IMR-90 (cell line): ENCODE measurements around the gene RPS6KA5. TPM values are rescaled to one million over a fixed set of nuclear protein-coding genes. Genes with fewer than 3 reads are reported as not detected.

Source experiments
- ATAC-seq: fragments of 200-7000 bp; cut with Tn5 transposase; 2 replicates; pipeline ENCODE4 v1.9.1; 2020; ENCODE audit warnings: low read depth, mild to moderate bottlenecking, moderate library complexity
- BruUV-seq: library from RNA; stranded (reverse); fragments of 400-500 nt; replicated peaks from 2 replicates; lab custom pipeline; 2021; lab: Mats Ljungman, UMichigan
- CTCF ChIA-PET: fragments of 300-600 bp; formaldehyde crosslinking; extraction: SDS; loops from one replicate; lab custom pipeline; 2021; ENCODE audit warnings: antibody characterized with exemption; lab: Yijun Ruan, JAX
- POLR2A ChIA-PET: fragments of 300-600 bp; sonication (Branson Sonifier 250); formaldehyde crosslinking; loops from one replicate; lab custom pipeline; 2022; ENCODE audit warnings: antibody characterized with exemption; ENCODE audit not compliant: unreplicated experiment; lab: Charles Lee
- DNase-seq: peaks from one replicate; pipeline ENCODE4 v3.0.0; 2013
- H2AFZ ChIP-seq: replicated peaks from 2 replicates; pipeline ENCODE3; 2013; ENCODE audit warnings: low read length, mild to moderate bottlenecking; ENCODE audit not compliant: poor library complexity
- H2AK5ac ChIP-seq: 2 replicates; pipeline ENCODE4 v1.6.1; 2013; ENCODE audit warnings: low read depth, low read length, inconsistent platforms
- H2AK9ac ChIP-seq: replicated peaks from 2 replicates; pipeline ENCODE3; 2013; ENCODE audit warnings: mild to moderate bottlenecking, low read depth, low read length, moderate library complexity; ENCODE audit not compliant: poor library complexity
- H2BK120ac ChIP-seq: 2 replicates; pipeline ENCODE4 v1.6.1; 2013; ENCODE audit warnings: low read depth, low read length, inconsistent platforms
- H2BK15ac ChIP-seq: 3 replicates; pipeline ENCODE4 v1.6.1; 2013; ENCODE audit warnings: low read depth, low read length, inconsistent platforms
- H2BK20ac ChIP-seq: 2 replicates; pipeline ENCODE4 v1.6.1; 2013; ENCODE audit warnings: low read depth, mild to moderate bottlenecking, inconsistent platforms, low read length, moderate library complexity
- H2BK5ac ChIP-seq: 2 replicates; pipeline ENCODE4 v1.6.1; 2013; ENCODE audit warnings: mild to moderate bottlenecking, low read depth, low read length, inconsistent platforms; ENCODE audit not compliant: poor library complexity, severe bottlenecking
- H3K14ac ChIP-seq: replicated peaks from 2 replicates; pipeline ENCODE4 v1.6.1; 2013; ENCODE audit warnings: low read depth, low read length, inconsistent platforms
- H3K18ac ChIP-seq: 2 replicates; pipeline ENCODE4 v1.6.1; 2013; ENCODE audit warnings: low read depth, low read length, control low read depth
- H3K23ac ChIP-seq: 2 replicates; pipeline ENCODE4 v1.6.1; 2013; ENCODE audit warnings: low read depth, low read length, inconsistent platforms
- H3K27ac ChIP-seq: 2 replicates; pipeline ENCODE4 v1.5.1; 2013; ENCODE audit warnings: mild to moderate bottlenecking, control low read depth, low read length; ENCODE audit not compliant: insufficient read depth
- H3K27me3 ChIP-seq: 2 replicates; pipeline ENCODE4 v1.6.1; 2013; ENCODE audit warnings: low read length; ENCODE audit not compliant: control insufficient read depth, insufficient read depth
- H3K36me3 ChIP-seq: 2 replicates; pipeline ENCODE4 v1.6.1; 2013; ENCODE audit warnings: low read length, mixed read lengths; ENCODE audit not compliant: control insufficient read depth, insufficient read depth
- H3K4ac ChIP-seq: 2 replicates; pipeline ENCODE4 v1.6.1; 2013; ENCODE audit warnings: low read depth, low read length, inconsistent platforms
- H3K4me1 ChIP-seq: 2 replicates; pipeline ENCODE4 v1.6.1; 2013; ENCODE audit warnings: low read length, mixed read lengths; ENCODE audit not compliant: control insufficient read depth, insufficient read depth
- H3K4me2 ChIP-seq: 2 replicates; pipeline ENCODE4 v1.6.1; 2013; ENCODE audit warnings: low read depth, mild to moderate bottlenecking, control low read depth, low read length, moderate library complexity
- H3K4me3 ChIP-seq: 2 replicates; pipeline ENCODE4 v1.5.1; 2013; ENCODE audit warnings: low read depth, mild to moderate bottlenecking, control low read depth, low read length, moderate library complexity; ENCODE audit not compliant: insufficient read depth
- H3K56ac ChIP-seq: 2 replicates; pipeline ENCODE4 v1.6.1; 2013; ENCODE audit warnings: low read length, inconsistent platforms; ENCODE audit not compliant: insufficient read depth; ENCODE audit errors: extremely low read depth
- H3K79me1 ChIP-seq, 2 experiments: 2 replicates each; pipeline ENCODE4 v1.6.1; 2013; ENCODE audit warnings: low read length in 2 of 2, inconsistent platforms in 1 of 2, low read depth in 1 of 2
- H3K9ac ChIP-seq: 2 replicates; pipeline ENCODE4 v1.6.1; 2013; ENCODE audit warnings: low read depth, low read length, control low read depth
- H3K9me1 ChIP-seq: 2 replicates; pipeline ENCODE4 v1.6.1; 2013; ENCODE audit warnings: low read length, inconsistent platforms; ENCODE audit not compliant: insufficient read depth
- H3K9me3 ChIP-seq: 2 replicates; pipeline ENCODE4 v1.6.1; 2013; ENCODE audit warnings: low read length; ENCODE audit not compliant: control insufficient read depth, insufficient read depth
- H4K20me1 ChIP-seq: 2 replicates; pipeline ENCODE4 v1.6.1; 2013; ENCODE audit warnings: low read length, inconsistent platforms; ENCODE audit not compliant: insufficient read depth
- H4K5ac ChIP-seq: 2 replicates; pipeline ENCODE4 v1.6.1; 2013; ENCODE audit warnings: mild to moderate bottlenecking, low read depth, low read length, control low read depth
- H4K8ac ChIP-seq, 2 experiments: 2 replicates each; pipeline ENCODE4 v1.6.1; 2013; ENCODE audit warnings: low read depth in 2 of 2, low read length in 2 of 2, control low read depth in 1 of 2, inconsistent platforms in 1 of 2
- H4K91ac ChIP-seq: 2 replicates; pipeline ENCODE4 v1.6.1; 2013; ENCODE audit warnings: low read depth, low read length, inconsistent platforms; ENCODE audit not compliant: insufficient read depth
- BHLHE40 ChIP-seq: fragments of 150-350 bp; IDR thresholded peaks from 2 replicates; pipeline ENCODE4 v1.6.1; 2016; ENCODE audit warnings: mild to moderate bottlenecking, low read depth, low read length
- MAZ ChIP-seq: IDR thresholded peaks from 2 replicates; pipeline ENCODE4 v1.6.1; 2012; ENCODE audit warnings: low read depth, mild to moderate bottlenecking, low read length, improper control_type of control experiment, moderate library complexity, borderline replicate concordance
- WGBS, 2 experiments: methylation state at CpG; one replicate each; pipeline versions ENCODE4 v1.1.5 to v1.1.7; 2013; ENCODE audit warnings: missing lambda C conversion rate in 2 of 2; ENCODE audit not compliant: insufficient read length in 1 of 2; ENCODE audit errors: extremely low coverage in 2 of 2; 5-methylcytosine and 5-hydroxymethylcytosine counted together
- dilution Hi-C: fragments of 300-500 bp; cut with HindIII; formaldehyde crosslinking; loops from one replicate; pipeline ENCODE4 v1.14.3; 2018; ENCODE audit warnings: low sequenced_read_pairs; ENCODE audit not compliant: unreplicated experiment
- in situ Hi-C: fragments of 300-500 bp; cut with MboI; formaldehyde crosslinking; loops from 3 replicates; pipeline ENCODE4 v1.14.3; 2019; ENCODE audit warnings: low sequenced_read_pairs, inconsistent platforms, mixed read lengths
- intact Hi-C: fragments of 100-400 bp; cut with micrococcal nuclease; formaldehyde crosslinking; loops from 2 replicates; pipeline ENCODE4 v1.10.0; 2022
- polyA plus RNA-seq, 3 experiments: library from polyadenylated mRNA; depleted of rRNA; stranded (reverse); fragments of >200 nt; gene quantifications; 2 replicates each; pipeline ENCODE4 v1.2.3, GENCODE V29; 2012; ENCODE audit warnings: low replicate concordance in 1 of 3
- total RNA-seq: library from RNA; depleted of rRNA; stranded (reverse); fragments of >200 nt; gene quantifications from 2 replicates; pipeline ENCODE4 v1.2.3, GENCODE V29; 2012

The RPS6KA5 gene
- total and polyA plus RNA-seq, 2 of the 4 experiments (the other 2 are of a cell fraction) = 0.36 TPM

DNA sequence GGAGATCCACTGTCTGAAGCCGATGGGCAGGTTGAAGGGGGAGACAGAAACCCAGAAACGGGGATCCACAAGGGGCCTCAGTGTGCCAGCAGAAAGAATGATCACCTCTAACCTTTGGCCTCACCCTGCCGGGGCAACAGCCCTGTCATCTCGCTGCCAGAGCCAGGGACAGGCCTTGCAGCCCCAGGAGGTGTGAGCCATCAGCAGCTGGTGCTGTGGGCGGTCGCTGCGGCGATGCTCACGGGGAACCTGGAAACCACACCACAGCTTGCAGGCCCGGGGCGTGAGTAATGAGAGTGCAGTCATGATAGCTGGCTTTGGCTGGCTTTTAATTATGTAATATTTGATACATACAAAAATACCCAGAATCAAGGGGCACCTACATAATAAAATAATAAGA is 239.5 kb downstream of the RPS6KA5 start:
- H4K91ac ChIP-seq = no peak overlapping the region
- 50% methylated on average over 4 of the region's 11 CpGs; no CpG with 5 or more reads in 1 of the 2 experiments for WGBS, 2 experiments
- no peak overlapping the region for H2BK20ac ChIP-seq
- H3K27ac ChIP-seq = no peak overlapping the region
- H3K79me1 ChIP-seq = no peaks in the 10 kb centered on the region
- no peak overlapping the region for H3K14ac ChIP-seq
- no peak overlapping the region for H2BK120ac ChIP-seq
- no peak overlapping the region for H3K18ac ChIP-seq
- no peak overlapping the region for H2AFZ ChIP-seq
- DNase-seq = peak; percentile 55
- no peak overlapping the region for H2AK5ac ChIP-seq
- in situ Hi-C loops (no loop called here), intact Hi-C loops (no loop called here), dilution Hi-C loops (no loop called here)
- peaks cover 16% of the 10 kb centered on the region; the same call in 1 of the 2 replicates for H3K27me3 ChIP-seq
- ChIA-PET CTCF (no interaction called here), POLR2A (no interaction called here)
- no peaks in the 10 kb centered on the region for H3K9me1 ChIP-seq
- H3K9me3 ChIP-seq = peaks cover 8% of the 10 kb centered on the region; the same call in 1 of the 2 replicates
- no peak overlapping the region for H3K4me3 ChIP-seq
- no peaks in the 10 kb centered on the region for H3K36me3 ChIP-seq
- no peak overlapping the region for H3K9ac ChIP-seq
- no peak for ATAC-seq
- no peak overlapping the region for H2BK5ac ChIP-seq
- no TSS peak for BruUV-seq
- no peak overlapping the region for H3K23ac ChIP-seq
- no peaks in the 10 kb centered on the region; the same call in 1 of the 2 replicates for H3K4me1 ChIP-seq
- no peak overlapping the region for H4K8ac ChIP-seq
- no peak overlapping the region for H3K4me2 ChIP-seq
- H4K20me1 ChIP-seq = no peaks in the 10 kb centered on the region
- TF ChIP-seq BHLHE40 = peak; percentile 37; the same call in 1 of the 2 replicates
- TF ChIP-seq MAZ = no peak
- no peak overlapping the region for H3K56ac ChIP-seq
- no peak overlapping the region for H3K4ac ChIP-seq
- no peak overlapping the region for H4K5ac ChIP-seq
- H2AK9ac ChIP-seq = no peak overlapping the region
- H2BK15ac ChIP-seq = no peak overlapping the region
